GOT3 (cell line): ENCODE results near the gene MIR17HG.

ENCODE experiments used
- DNase-seq: peaks from one replicate; lab custom pipeline; 2025; ENCODE audit warnings: mixed read lengths; lab: John Stamatoyannopoulos, UW

The MIR17HG gene

DNA sequence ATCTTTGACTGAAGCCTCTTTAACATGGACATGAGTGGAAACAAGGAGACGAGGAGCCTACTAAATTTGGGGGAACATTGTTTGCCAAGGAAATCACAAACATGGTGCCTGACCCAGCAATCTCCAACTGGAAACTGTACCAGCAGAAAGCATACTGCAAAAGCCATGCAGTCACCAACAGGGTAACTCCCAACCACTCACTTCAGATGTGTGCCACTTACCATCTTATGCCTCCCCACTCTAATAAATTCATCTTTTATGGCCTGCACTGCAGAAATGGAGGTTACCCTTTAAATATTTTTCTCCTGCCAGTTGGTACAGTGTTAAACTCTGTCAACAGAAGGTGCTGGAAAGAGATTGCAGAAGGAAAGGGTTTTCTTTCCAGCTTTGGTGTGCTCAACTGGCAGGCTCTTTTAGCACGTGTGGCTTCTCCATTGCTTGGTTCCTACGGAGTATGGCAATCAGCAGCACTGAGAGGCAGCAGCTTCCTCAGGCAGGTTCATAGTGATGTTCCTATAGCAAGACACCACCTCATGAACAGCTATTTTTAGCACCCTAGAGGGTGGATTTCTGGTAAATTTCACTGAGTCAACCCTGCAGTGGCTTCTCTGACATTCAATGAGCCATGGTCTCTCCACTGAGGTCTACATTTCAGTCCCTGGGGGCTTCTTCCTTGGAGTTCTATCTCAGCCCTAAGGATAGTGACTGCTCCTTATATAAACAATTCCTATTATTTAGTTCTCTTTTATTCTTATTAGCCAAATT is 21.4 kb downstream of the MIR17HG start:
- DNase-seq, result no peak

DNA sequence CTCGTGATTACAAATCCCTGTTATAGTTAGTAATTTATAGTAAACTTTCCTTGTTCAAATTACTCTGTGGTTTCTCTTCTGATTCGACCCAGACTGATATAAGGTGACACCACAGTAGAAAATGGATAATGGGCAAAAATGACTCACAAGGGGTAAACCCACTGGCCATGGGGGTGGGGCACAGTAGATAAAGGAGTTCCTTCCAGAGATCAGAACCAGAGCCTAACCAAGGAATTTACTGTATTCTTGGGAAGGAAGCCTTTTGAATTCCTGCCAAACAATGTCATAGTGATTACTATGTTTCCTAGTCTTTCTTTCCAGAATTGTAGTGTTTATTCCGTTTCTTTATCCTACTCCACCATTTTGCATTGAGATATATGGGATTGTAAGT is 21.9 kb downstream of the MIR17HG start:
- DNase-seq, result no peak

DNA sequence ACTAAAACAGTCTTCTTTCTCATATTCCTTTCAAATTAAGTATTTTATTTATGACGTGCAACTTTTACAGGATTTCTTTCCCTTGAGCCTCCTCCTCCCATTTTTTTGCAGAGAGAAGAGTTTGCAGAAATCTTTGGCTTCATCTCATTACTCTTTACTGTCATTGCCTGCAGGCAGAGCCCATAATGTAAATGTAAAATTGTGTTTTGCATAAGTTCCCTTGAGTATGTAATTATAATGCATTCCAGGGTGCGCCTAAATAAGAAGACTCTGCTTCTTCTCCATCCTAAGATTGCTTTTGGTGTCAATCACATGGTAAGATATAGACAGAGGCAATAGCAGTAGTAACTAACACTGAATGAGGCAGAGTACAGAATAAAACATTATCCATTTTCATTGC is 23.0 kb downstream of the MIR17HG start:
- no peak for DNase-seq

DNA sequence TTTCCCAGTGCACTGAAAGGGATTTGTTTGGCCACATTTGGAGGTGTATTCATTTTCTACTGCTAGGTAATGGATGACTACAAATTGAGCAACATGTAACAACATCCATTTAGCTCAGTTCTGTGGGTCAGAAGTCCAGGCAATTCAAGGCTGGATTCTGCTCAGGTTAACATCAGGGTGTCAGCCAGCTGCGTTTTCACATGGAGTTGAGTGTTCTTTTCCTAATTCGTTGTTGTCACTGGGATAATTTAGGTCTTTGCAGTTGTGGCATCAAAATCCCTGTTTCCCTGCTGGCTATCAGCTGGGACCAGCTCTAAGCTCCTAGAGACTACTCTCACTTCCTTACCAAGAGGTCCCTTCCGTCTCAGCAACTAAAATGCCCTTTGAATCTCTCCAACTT is 25.4 kb downstream of the MIR17HG start:
- DNase-seq, result no peak

DNA sequence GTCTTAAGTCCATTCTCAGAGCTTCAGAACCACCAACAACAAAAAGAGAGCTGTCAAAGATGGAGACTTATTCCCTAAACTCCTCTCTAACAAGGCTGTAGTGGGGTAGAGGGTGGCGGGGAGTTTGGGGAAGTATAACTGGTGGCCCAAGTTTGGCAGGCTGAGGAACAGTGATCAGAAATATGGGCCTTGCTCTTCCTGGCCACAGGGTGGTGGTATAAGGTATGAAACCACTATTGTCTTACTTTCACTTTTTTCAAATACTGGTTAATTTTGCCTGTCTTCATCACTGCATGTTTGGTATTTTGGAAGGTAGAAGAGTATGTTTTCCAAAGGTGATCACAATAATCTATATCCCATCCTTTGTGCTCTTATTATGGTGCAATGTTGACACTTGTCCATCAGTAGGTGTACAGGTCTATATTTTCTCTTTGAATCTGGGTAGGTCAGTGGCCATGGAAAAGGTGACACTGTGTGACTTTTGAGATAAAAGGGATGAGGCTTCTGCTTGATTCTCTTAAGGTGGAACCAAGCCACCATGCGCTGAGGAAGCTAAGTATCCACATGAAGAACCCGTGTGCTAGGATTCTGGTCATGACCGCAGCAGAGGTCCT is 27.7 kb downstream of the MIR17HG start:
- no peak for DNase-seq

DNA sequence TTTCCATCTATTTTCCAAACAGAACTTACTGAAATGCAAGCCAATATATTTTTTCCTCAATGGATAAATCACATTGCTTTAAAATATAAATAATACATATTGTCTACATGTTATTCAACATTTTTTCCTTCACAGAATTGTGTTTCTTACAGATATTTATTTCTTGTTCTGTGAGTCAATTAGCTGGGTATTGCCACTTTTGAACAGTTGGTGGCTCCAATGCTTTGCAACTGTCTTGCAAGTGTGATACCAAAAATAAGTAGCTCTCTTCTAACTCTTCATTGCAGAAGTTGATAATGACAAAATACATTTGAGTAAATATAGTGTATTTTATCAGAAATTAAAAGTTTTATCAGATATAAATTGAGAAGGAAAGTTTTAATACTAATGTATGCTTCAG is 33.9 kb downstream of the MIR17HG start:
- DNase-seq, result no peak

DNA sequence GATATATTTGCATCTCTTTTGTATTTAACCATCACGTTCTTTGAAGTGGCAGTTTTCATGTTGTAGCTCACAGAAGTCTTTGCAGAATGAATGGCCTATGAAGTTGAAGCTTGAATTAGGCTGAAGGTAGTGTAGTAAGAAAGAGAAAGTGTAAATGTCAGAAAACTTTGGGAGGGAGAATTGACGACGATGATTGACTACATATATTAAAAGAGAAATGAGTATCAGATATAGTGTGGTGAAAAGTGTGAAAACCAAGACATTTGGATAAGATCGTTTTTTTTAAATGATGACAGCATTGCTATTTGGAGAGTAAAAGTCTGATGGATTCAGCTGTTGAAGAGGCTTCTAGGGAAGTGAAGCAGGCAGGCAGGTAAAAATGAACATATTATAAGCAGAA is 36.3 kb downstream of the MIR17HG start:
- DNase-seq, result no peak

DNA sequence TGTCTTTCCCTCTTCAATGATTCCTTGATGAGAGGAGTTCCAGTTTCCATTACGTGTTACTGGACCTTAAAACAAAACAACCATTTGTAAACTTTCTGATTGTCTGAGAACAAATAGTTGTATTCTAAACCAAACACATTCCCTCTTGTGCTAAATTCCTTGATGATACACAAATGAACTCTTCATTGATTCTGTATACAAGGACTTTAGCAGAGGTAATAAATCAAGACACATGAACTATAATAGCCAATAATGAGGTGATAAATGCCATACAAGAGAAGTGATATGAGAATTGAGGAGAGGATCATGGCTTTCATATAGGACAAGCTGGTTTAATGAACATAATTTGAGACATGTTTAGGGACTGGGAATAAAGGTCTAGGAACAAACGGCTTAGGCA is 37.4 kb downstream of the MIR17HG start:
- DNase-seq, result no peak

DNA sequence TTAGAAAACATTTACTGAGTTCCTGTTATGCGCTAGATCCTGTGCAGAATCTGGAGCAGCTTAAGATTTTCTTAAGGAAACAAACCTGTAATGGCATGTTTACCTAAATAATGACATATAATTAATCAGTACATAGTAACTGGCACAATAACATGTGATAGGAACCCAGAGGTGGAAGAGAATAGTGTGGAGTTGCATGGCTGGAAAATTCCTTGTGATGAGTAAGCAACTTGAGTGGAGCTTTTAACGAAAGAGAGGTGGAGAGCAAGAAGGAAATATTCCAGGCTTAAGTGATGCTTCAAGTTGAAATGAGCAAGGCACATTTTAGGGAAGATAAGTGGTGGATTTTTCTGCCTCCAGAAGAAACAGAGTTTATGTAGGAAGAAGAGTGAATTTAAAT is 41.7 kb downstream of the MIR17HG start:
- no peak for DNase-seq

DNA sequence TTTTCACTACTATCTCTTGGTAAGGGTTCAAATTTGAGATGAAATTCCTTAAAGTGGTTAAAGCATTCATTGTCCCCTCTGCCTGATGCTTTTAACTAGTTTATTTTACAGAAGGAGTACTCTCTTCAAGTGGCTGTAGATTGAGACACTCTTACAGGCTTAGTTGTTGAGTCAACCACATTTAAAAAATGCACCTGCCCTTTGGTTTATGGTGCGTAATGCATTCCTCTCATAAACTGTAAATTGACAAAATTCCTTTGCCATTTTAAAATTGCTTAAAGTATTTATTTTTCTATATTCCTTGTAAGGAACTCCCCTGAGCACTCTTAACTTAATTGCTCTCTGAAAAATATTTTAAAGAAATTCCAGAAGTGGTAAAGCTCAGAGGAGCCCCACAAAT is 50.1 kb downstream of the MIR17HG start:
- no peak for DNase-seq

DNA sequence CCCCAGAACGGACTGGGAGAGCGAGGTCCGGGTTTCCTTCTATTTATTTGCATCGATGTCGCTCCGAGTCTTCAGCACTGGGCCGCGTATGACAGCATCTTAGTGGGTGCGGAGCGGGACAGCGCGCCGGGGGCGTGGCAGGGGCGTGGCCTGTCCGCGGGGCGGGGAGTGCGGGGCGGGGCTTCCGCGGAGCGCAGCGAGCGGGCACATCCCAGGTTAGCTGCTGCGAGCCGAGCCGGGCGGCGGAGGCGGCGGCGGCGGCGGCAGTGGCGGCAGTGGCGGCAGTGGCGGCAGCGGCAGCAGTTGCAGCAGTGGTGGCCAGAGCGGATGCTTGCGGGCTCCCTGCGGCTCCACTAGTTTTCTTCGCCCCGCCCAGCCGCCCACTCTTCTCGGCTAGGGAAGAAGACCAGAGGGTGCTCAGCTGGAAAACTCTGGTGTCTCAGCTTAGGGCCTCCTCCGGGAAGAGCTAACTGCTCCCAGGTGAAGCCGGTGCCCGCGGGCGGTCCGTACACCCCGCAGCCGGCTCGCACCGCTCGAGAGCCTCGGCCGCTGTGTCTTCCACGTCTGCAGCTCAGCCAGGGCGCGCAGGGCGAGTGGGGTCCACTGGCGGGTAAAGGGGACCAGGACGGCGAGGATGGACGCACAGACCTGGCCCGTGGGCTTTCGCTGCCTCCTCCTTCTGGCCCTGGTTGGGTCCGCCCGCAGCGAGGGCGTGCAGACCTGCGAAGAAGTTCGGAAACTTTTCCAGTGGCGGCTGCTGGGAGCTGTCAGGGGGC is 51.1 kb downstream of the MIR17HG start, which contains the start of gene GPC5:
Gene GPC5, plus strand, starts transcription at position 209 of the 776 bp plus-strand sequence.
- DNase-seq, result peak; percentile 10

DNA sequence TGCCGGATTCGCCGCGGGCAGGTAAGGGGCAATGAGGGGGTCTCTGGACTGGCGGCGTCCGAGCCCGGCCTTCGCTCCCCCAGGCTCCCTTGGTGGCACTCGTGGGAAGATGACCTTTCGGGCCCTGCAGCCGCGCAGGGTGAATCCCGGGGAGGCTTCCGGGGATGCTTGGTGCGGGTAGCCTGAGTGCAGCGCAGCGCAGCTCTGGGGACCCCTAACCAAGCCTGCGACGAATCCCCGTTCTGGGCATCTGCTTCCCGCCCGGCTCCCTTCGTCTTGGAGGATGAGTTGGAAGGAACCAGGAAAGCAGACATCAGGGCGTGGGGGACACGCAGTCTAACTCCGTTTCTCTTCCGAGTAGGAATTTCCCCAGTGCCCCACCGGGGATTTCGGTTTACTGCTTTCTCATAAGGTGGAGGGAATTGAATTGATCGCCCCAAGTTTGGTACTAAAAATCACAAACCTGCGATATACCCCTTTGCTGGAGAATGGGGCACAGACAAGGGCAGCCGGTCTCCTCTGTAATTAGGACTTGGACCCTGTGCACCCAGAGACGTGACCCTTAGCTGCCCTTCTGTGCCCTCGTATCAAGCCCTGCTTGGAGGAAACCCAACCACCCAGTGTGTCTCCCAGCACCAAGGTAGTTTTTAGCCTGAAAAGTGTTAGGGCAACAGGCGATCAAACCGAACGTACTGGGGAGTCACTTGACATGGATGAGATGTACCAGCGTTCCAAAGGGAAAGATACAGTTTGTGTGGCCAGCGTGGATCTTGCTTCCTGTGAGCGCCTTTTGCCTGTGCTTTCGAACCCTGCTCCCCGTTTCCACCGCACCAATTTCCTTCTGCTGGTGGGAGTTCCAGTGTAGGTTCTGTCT is 51.9 kb downstream of the MIR17HG start:
- no peak for DNase-seq

DNA sequence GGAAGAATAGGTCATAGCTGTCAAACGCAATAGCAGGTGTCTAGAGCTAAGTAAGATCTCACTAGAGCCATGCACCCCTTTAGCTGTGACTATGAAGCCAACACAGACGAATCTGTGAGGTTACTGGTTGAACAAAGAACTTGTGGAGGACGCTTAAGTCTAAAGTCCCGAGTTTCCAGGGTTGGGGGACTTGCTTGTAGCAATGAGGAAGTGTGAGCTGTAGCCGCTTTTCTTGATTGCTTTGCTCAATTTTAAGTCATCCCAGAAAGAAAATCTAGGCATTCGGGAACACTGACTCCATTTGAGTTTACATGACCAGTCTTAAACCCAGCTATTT is 52.5 kb downstream of the MIR17HG start:
- DNase-seq, result no peak

DNA sequence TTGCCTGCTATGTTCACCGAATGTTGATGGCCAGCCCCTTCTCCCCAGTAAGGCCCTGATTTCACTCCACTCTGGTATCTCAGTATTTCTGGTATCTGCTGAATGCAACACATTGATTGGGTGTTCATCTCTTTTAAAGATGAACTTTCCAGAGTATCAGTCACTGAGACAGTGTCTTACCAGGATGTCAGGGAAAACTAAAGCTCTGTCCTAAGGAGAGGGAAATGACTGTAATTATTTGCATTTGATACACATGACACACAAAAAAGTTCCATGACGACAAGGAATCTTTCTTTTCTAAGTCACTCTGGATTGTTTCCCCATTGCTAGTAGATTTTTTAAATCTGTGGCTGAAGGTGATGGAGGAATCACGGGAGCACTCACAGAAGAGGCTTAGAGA is 53.2 kb downstream of the MIR17HG start:
- DNase-seq, result no peak

DNA sequence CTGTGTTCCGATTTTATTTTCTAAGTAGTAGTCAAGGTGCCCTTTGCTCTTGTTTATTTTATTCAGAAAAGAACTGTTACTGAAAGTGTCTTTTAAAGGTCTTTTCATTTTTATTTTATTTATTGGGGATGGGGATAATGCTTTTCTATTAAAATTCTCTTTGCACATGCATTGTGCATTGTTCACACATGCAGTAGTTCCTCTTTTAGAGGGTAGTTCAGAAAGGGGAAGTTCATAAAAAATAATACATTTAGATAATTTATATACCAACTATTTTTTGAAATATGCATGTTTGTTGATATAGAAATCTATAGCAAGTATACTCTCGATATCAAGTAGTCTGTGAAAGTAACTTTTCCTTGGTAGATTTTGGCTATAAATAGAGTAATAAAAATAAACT is 54.4 kb downstream of the MIR17HG start:
- DNase-seq, result no peak
